Heart right ventricle (tissue), 16 donors: ENCODE results near the gene SBF2. TPM values are rescaled to one million over a fixed set of nuclear protein-coding genes. Genes with fewer than 3 reads are reported as not detected.

ENCODE experiments used
- ATAC-seq, 8 donors: fragments of 200-7000 bp; cut with Tn5 transposase; one replicate each; pipeline ENCODE4 v1.9.1; 2020; ENCODE audit warnings: mild to moderate bottlenecking in 8 of 8, moderate library complexity in 8 of 8, moderate number of reproducible peaks in 1 of 8
- DNase-seq, 2 donors: peaks; one replicate each; pipeline ENCODE4 v3.0.0-alpha.2; 2020
- H3K27ac ChIP-seq, 10 donors: fragments of 200-600 bp; sonication (generic) in 2 of 10; one replicate each; pipeline versions ENCODE4 v1.5.0 to v1.8.0; 2020 to 2022; ENCODE audit warnings: mild to moderate bottlenecking in 3 of 10
- H3K27me3 ChIP-seq, 7 donors: fragments of 200-600 bp; one replicate each; pipeline ENCODE4 v1.8.0; 2021 to 2022; ENCODE audit warnings: mild to moderate bottlenecking in 2 of 7
- H3K36me3 ChIP-seq, 9 donors: fragments of 200-600 bp; sonication (generic) in 1 of 9; one replicate each; pipeline versions ENCODE4 v1.5.0 to v1.8.0; 2020 to 2022; ENCODE audit warnings: mild to moderate bottlenecking in 2 of 9
- H3K4me1 ChIP-seq, 9 donors: fragments of 200-600 bp; sonication (generic) in 1 of 9; one replicate each; pipeline versions ENCODE4 v1.5.0 to v1.8.0; 2020 to 2022; ENCODE audit warnings: mild to moderate bottlenecking in 4 of 9
- H3K4me3 ChIP-seq, 10 donors: fragments of 200-600 bp; sonication (generic) in 2 of 10; one replicate each; pipeline versions ENCODE4 v1.5.0 to v1.8.0; 2020 to 2022; ENCODE audit warnings: mild to moderate bottlenecking in 7 of 10, moderate library complexity in 2 of 10
- H3K9me3 ChIP-seq, 11 donors: fragments of 200-600 bp in 10 of 11; sonication (generic) in 2 of 11; one replicate each; pipeline versions ENCODE4 v1.5.0 to v1.8.0; 2013 to 2022; ENCODE audit warnings: mild to moderate bottlenecking in 2 of 11, control low read depth in 1 of 11, moderate library complexity in 1 of 11
- CTCF ChIP-seq, 9 donors: fragments of 200-600 bp; sonication (generic) in 2 of 9; IDR thresholded peaks; one replicate each; pipeline versions ENCODE4 v1.5.0 to v1.8.0; 2021 to 2022; ENCODE audit warnings: antibody characterized with exemption in 9 of 9, mild to moderate bottlenecking in 5 of 9, moderate library complexity in 1 of 9
- WGBS, 2 donors: extraction: QIAGEN DNeasy Blood & Tissue Kit; methylation state at CpG; one replicate each; pipeline ENCODE4 v1.1.7; 2013; ENCODE audit warnings: inconsistent platforms in 1 of 2; 5-methylcytosine and 5-hydroxymethylcytosine counted together
- intact Hi-C, 10 donors: fragments of 100-400 bp; cut with DNase I; formaldehyde crosslinking; loops; one replicate each; pipeline versions ENCODE4 v1.11.1 to v1.14.2; 2022
- polyA plus RNA-seq, 2 donors: library from polyadenylated mRNA; stranded (reverse); fragments of 200-250 nt; gene quantifications; one replicate each; pipeline ENCODE4 v1.2.3, GENCODE V29; 2013
- total RNA-seq, 10 donors: library from RNA; stranded (reverse); fragmentation: NEBNext Ultra II Directional in 3 of 10; extraction: Animal tissue kit (Norgen Biotek cat#: 25700) in 3 of 10; gene quantifications; one replicate each; pipeline versions ENCODE4 v1.2.1 to v1.2.4, GENCODE V29; 2021 to 2023
- donor health status: Arrhythmogenic right ventricular cardiomyopathy.
- donor health status: ischemic (EF 13 %, LVEDD 7.1; RV severe dilation, severe dysfunction).
- donor health status: healthy with polysubstance abuse.
- donor health status: DM: no; HTN: yes; CAD: no.
- donor health status: DM: no; HTN: no; CAD: no.
- donor health status: ischemic (EF 25% LVEDD 6.9; RV normal size, moderate dysfunction).
- donor health status: ischemic (EF 25% LVEDD 5.7; RV mildly dilated, moderate dysfunction).
- donor health status: healthy.
- donor health status: DM: yes; HTN: yes; CAD: no.
- donor health status: Ischemic cardiomyopathy.
- donor health status: ischemic (EF 35%, LVEDD 5.7; RV mildly dilated, moderate dysfunction).
- donor health status: nonischemic (EF 11% LVEDD 7.7; RV severe dilation, severe dysfunction).
- donor health status: DM: yes; HTN: yes; CAD: no.
- donor health status: PGD.
- donor health status: ischemic (EF 29% LVEDD 5.4; RV normal size, mild dysfunction).
- donor health status: nonischemic (EF 23%, LVEDD 6.1; RV moderate dilation, normal function).

Gene SBF2
- total and polyA plus RNA-seq, 12 donors, result 8.9 to 27.1 (median 21.2) TPM

GRCh38 chr11:10329935-10330334 is 35.9 kb upstream of the SBF2 start:
- Histone ChIP-seq H3K4me3 (no peak overlapping the region), H3K4me1 (peaks cover 5 to 50% (median 36%) of the 10 kb centered on the region in 9 donors), H3K36me3 (no peaks in the 10 kb centered on the region), H3K9me3 (peaks cover 0 to 9% (median 0%) of the 10 kb centered on the region in 11 donors), H3K27me3 (no peaks in the 10 kb centered on the region), H3K27ac (peak overlapping the region in 1 of 10 donors; percentile 76)
- no peak for TF ChIP-seq CTCF (IDR thresholded peaks at IDR 0.05)
- intact Hi-C loops, result loop anchor here in 5 of 10 donors (10.0 kb wide), 3 partner anchors 465 to 805 kb away; no protein-coding TSS in a partner anchor
- ATAC-seq, result no peak
- 68 to 84% methylated on average over 2 of the region's 2 CpGs for WGBS, 2 donors
- no peak for DNase-seq

- Histone ChIP-seq H3K4me3 (no peak overlapping the region), H3K9me3 (peaks cover 0 to 9% (median 0%) of the 10 kb centered on the region in 11 donors), H3K27ac (peak overlapping the region in 1 of 10 donors; percentile 76), H3K4me1 (peaks cover 5 to 56% (median 36%) of the 10 kb centered on the region in 9 donors), H3K36me3 (no peaks in the 10 kb centered on the region), H3K27me3 (no peaks in the 10 kb centered on the region)
- no peak for TF ChIP-seq CTCF (IDR thresholded peaks at IDR 0.05)
- intact Hi-C loops, result loop anchor here in 5 of 10 donors (10.0 kb wide), 3 partner anchors 465 to 805 kb away; no protein-coding TSS in a partner anchor
- ATAC-seq (no peak), DNase-seq (no peak)
- 97 to 100% methylated on average over 2 of the region's 2 CpGs for WGBS, 2 donors
Measured at GRCh38 chr11:10329356-10329755, 35.3 kb upstream of the SBF2 start.

- intact Hi-C loops, result loop anchor here in 5 of 10 donors (10.0 kb wide), 3 partner anchors 464 to 804 kb away; no protein-coding TSS in a partner anchor
- WGBS, 2 donors, result 62 to 71% methylated on average over 3 of the region's 3 CpGs
- ATAC-seq (peak in 6 of 8 donors; percentile 26 to 67 (median 36)), DNase-seq (no peak)
- Histone ChIP-seq H3K36me3 (no peaks in the 10 kb centered on the region), H3K27me3 (no peaks in the 10 kb centered on the region), H3K4me1 (peaks cover 5 to 64% (median 36%) of the 10 kb centered on the region in 9 donors), H3K4me3 (no peak overlapping the region), H3K27ac (peak overlapping the region in 3 of 10 donors; percentile 6 to 76 (median 27)), H3K9me3 (peaks cover 0 to 9% (median 0%) of the 10 kb centered on the region in 11 donors)
- TF ChIP-seq CTCF (IDR thresholded peaks at IDR 0.05), result no peak
Measured at GRCh38 chr11:10328314-10329098, 34.5 kb upstream of the SBF2 start.

- intact Hi-C loops, result loop anchor here in 5 of 10 donors (10.0 kb wide), 3 partner anchors 462 to 802 kb away; no protein-coding TSS in a partner anchor
- Histone ChIP-seq H3K36me3 (no peaks in the 10 kb centered on the region), H3K4me1 (peaks cover 5 to 76% (median 44%) of the 10 kb centered on the region in 9 donors), H3K27ac (peak overlapping the region in 5 of 10 donors; percentile 26 to 76 (median 42)), H3K9me3 (peaks cover 0 to 9% (median 0%) of the 10 kb centered on the region in 11 donors), H3K27me3 (no peaks in the 10 kb centered on the region), H3K4me3 (no peak overlapping the region)
- ATAC-seq (peak; percentile 22 to 58 (median 46)), DNase-seq (no peak)
- TF ChIP-seq CTCF (IDR thresholded peaks at IDR 0.05), result no peak
Measured at GRCh38 chr11:10327254-10327653, 33.2 kb upstream of the SBF2 start.
